Lung (tissue), 12 donors: ENCODE measurements around the gene ITGB7. TPM values are rescaled to one million over a fixed set of nuclear protein-coding genes. Genes with fewer than 3 reads are reported as not detected.

ENCODE experiments used
- ATAC-seq: fragments of 200-7000 bp; cut with Tn5 transposase; one replicate; pipeline ENCODE4 v1.9.1; 2020; ENCODE audit warnings: moderate number of reproducible peaks; ENCODE audit not compliant: insufficient read depth, low FRiP score
- DNase-seq, 3 donors: peaks; one replicate each; pipeline ENCODE4 v3.0.0-alpha.2; 2013 to 2017
- H3K27ac ChIP-seq, 2 donors: one replicate each; pipeline ENCODE4 v1.5.1; 2013; ENCODE audit warnings: mild to moderate bottlenecking in 2 of 2, moderate library complexity in 2 of 2, control low read depth in 1 of 2, inconsistent platforms in 1 of 2, low read depth in 1 of 2, low read length in 1 of 2
- H3K27me3 ChIP-seq, 3 donors: one replicate each; pipeline ENCODE4 v1.5.1; 2013; ENCODE audit warnings: low read length in 2 of 3; ENCODE audit not compliant: control insufficient read depth in 3 of 3, insufficient read depth in 3 of 3
- H3K36me3 ChIP-seq, 4 donors: one replicate each; pipeline ENCODE4 v1.5.1; 2013; ENCODE audit warnings: low read length in 4 of 4, mild to moderate bottlenecking in 1 of 4, moderate library complexity in 1 of 4; ENCODE audit not compliant: control insufficient read depth in 4 of 4, insufficient read depth in 4 of 4
- H3K4me1 ChIP-seq, 5 donors: one replicate each; pipeline ENCODE4 v1.5.1; 2013; ENCODE audit warnings: low read length in 5 of 5, mild to moderate bottlenecking in 2 of 5, moderate library complexity in 1 of 5; ENCODE audit not compliant: control insufficient read depth in 5 of 5, insufficient read depth in 5 of 5
- H3K4me3 ChIP-seq: one replicate; pipeline ENCODE4 v1.5.1; 2013; ENCODE audit warnings: mild to moderate bottlenecking, control low read depth, moderate library complexity
- H3K9ac ChIP-seq, 2 donors: one replicate each; pipeline ENCODE4 v1.5.1; 2013; ENCODE audit warnings: low read length in 2 of 2, control low read depth in 1 of 2; ENCODE audit not compliant: insufficient read depth in 1 of 2
- H3K9me3 ChIP-seq, 4 donors: one replicate each; pipeline ENCODE4 v1.5.1; 2013; ENCODE audit warnings: low read length in 3 of 4, mild to moderate bottlenecking in 1 of 4, moderate library complexity in 1 of 4; ENCODE audit not compliant: control insufficient read depth in 4 of 4, insufficient read depth in 3 of 4
- CTCF ChIP-seq: IDR thresholded peaks from 2 replicates; pipeline ENCODE4 v1.5.1; 2012; ENCODE audit warnings: mild to moderate bottlenecking; ENCODE audit errors: control extremely low read depth, extremely low read depth
- WGBS, 2 donors: extraction: QIAGEN DNeasy Blood & Tissue Kit; methylation state at CpG; one replicate each; pipeline ENCODE4 v1.1.7; 2013; 5-methylcytosine and 5-hydroxymethylcytosine counted together
- polyA plus RNA-seq, 2 donors: library from polyadenylated mRNA; stranded (reverse); fragments of 200-250 nt; gene quantifications; one replicate each; pipeline ENCODE4 v1.2.1, GENCODE V29; 2013
- total RNA-seq, 2 donors: library from RNA; depleted of rRNA in 1 of 2; stranded (reverse); fragments of >200 nt in 1 of 2; gene quantifications; one replicate each; pipeline ENCODE4 v1.2.1, GENCODE V29; 2014 to 2021
- donor health status: control.
- donor health status: control.
- donor health status: Bipolar disorder and iron deficiency.
- donor health status: healthy.
- donor health status: DM: yes; HTN: yes; CAD: no.

The ITGB7 gene
- total and polyA plus RNA-seq, 4 donors = 2.3 to 7.9 (median 5.0) TPM

- Histone ChIP-seq H3K4me3 (no peak overlapping the region), H3K27ac (no peak overlapping the region), H3K9me3 (no peaks in the 10 kb centered on the region), H3K36me3 (peaks cover 11 to 33% (median 19%) of the 10 kb centered on the region in 4 donors), H3K4me1 (no peaks in the 10 kb centered on the region), H3K27me3 (no peaks in the 10 kb centered on the region), H3K9ac (no peak overlapping the region)
- ATAC-seq = no peak
- no peak for TF ChIP-seq CTCF
- no peak for DNase-seq
- WGBS, 2 donors = 89 to 93% methylated on average over 11 of the region's 11 CpGs
Observed at GRCh38 chr12:53191096-53191884, 15.8 kb downstream of the ITGB7 start.

- H3K9me3 ChIP-seq = no peaks in the 10 kb centered on the region
- peaks cover 20 to 39% (median 27%) of the 10 kb centered on the region in 4 donors for H3K36me3 ChIP-seq
- peak; percentile 40 to 51 (median 43) for DNase-seq
- no peaks in the 10 kb centered on the region for H3K4me1 ChIP-seq
- H3K4me3 ChIP-seq = no peak overlapping the region
- no peak overlapping the region for H3K27ac ChIP-seq
- H3K27me3 ChIP-seq = no peaks in the 10 kb centered on the region
- ATAC-seq = peak; percentile 78
- TF ChIP-seq CTCF = peak; percentile 6
- no peak overlapping the region for H3K9ac ChIP-seq
- 58 to 72% methylated on average over 14 of the region's 14 CpGs for WGBS, 2 donors
Observed at GRCh38 chr12:53190108-53190729, 16.8 kb downstream of the ITGB7 start.

GRCh38 chr12:53187145-53187899, 19.7 kb downstream of the ITGB7 start:
- ATAC-seq = no peak
- H3K27me3 ChIP-seq = no peaks in the 10 kb centered on the region
- no peaks in the 10 kb centered on the region for H3K9me3 ChIP-seq
- H3K27ac ChIP-seq = no peak overlapping the region
- H3K4me3 ChIP-seq = no peak overlapping the region
- peaks cover 27 to 47% (median 37%) of the 10 kb centered on the region in 4 donors for H3K36me3 ChIP-seq
- 89 to 91% methylated on average over 15 of the region's 15 CpGs for WGBS, 2 donors
- no peak for TF ChIP-seq CTCF
- peaks cover 2 to 15% (median 10%) of the 10 kb centered on the region in 5 donors for H3K4me1 ChIP-seq
- no peak for DNase-seq
- H3K9ac ChIP-seq = no peak overlapping the region
